Gastrocnemius medialis (tissue), 4 donors: ENCODE measurements around the gene EVX2.

Experiments used
- POLR2A ChIP-seq, 2 donors: fragments of 450-650 bp; IDR thresholded peaks; one replicate each; pipeline ENCODE4 v1.6.1; 2017; ENCODE audit warnings: antibody characterized with exemption in 2 of 2, mild to moderate bottlenecking in 2 of 2, moderate library complexity in 2 of 2
- TF ChIP-seq, protein P1 (sequence below), 5 experiments: fragments of 450-650 bp in 3 of 5; fragments of 200-600 bp in 2 of 5; sonication (generic) in 2 of 5; IDR thresholded peaks in 4 of 5; conservative IDR thresholded peaks in 1 of 5; 1 replicate in 4 of 5; 2 replicates in 1 of 5; pipeline ENCODE4 v1.5.1; 2016 to 2019; ENCODE audit warnings: antibody characterized with exemption in 5 of 5, mild to moderate bottlenecking in 3 of 5, moderate library complexity in 3 of 5

DNA sequence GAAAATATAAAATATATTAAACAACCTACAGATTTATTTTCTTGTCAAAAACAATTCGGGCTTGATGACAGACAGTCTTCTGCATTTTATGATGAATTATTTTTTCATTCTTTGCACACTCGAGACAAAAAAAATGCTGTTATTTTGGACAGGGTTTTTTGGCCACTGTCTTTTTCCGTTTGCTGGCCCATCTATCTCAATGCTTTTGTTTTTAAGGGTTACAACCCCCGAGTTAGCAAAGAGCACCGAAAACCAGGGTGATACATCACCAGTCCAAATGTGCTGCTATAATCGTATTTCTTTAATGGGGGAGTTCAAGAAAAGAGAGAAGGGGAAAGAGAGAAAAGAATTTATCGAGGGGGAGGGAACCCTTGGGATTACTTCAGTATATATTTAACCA lies 7.7 kb downstream of the EVX2 start:
- TF ChIP-seq, protein P1, sequence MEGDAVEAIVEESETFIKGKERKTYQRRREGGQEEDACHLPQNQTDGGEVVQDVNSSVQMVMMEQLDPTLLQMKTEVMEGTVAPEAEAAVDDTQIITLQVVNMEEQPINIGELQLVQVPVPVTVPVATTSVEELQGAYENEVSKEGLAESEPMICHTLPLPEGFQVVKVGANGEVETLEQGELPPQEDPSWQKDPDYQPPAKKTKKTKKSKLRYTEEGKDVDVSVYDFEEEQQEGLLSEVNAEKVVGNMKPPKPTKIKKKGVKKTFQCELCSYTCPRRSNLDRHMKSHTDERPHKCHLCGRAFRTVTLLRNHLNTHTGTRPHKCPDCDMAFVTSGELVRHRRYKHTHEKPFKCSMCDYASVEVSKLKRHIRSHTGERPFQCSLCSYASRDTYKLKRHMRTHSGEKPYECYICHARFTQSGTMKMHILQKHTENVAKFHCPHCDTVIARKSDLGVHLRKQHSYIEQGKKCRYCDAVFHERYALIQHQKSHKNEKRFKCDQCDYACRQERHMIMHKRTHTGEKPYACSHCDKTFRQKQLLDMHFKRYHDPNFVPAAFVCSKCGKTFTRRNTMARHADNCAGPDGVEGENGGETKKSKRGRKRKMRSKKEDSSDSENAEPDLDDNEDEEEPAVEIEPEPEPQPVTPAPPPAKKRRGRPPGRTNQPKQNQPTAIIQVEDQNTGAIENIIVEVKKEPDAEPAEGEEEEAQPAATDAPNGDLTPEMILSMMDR (IDR thresholded peaks at IDR 0.05 in 4 of 5, conservative IDR thresholded peaks at IDR 0.05 in 1 of 5), result no peak
- TF ChIP-seq POLR2A (IDR thresholded peaks at IDR 0.05), result no peak
